Nephron progenitor cell (in vitro differentiated cells): ENCODE data around the gene HYDIN.
"Not testable (repeated sequence)": the region's sequence is repeated elsewhere in the genome, so short reads cannot be mapped to it uniquely, and the experiment has no call there.

ENCODE experiments used
- DNase-seq: peaks from one replicate; pipeline ENCODE4 v3.0.0; 2021
- H3K27ac Mint-ChIP-seq: 2 replicates; pipeline ENCODE4 v1.8.0; 2021; ENCODE audit warnings: mild to moderate bottlenecking, moderate library complexity, mixed read lengths
- H3K27me3 Mint-ChIP-seq: 2 replicates; pipeline ENCODE4 v1.8.0; 2021; ENCODE audit warnings: mild to moderate bottlenecking, low read depth, mixed read lengths; ENCODE audit not compliant: poor library complexity
- H3K36me3 Mint-ChIP-seq: 2 replicates; pipeline ENCODE4 v1.8.0; 2021; ENCODE audit warnings: low read depth, mixed read lengths
- H3K4me1 Mint-ChIP-seq: 2 replicates; pipeline ENCODE4 v1.8.0; 2021; ENCODE audit warnings: mixed read lengths
- H3K4me3 Mint-ChIP-seq: 2 replicates; pipeline ENCODE4 v1.8.0; 2021; ENCODE audit warnings: mild to moderate bottlenecking, moderate library complexity, mixed read lengths
- H3K9me3 Mint-ChIP-seq: 2 replicates; pipeline ENCODE4 v1.8.0; 2021; ENCODE audit warnings: mild to moderate bottlenecking, moderate library complexity, mixed read lengths

HYDIN gene

DNA sequence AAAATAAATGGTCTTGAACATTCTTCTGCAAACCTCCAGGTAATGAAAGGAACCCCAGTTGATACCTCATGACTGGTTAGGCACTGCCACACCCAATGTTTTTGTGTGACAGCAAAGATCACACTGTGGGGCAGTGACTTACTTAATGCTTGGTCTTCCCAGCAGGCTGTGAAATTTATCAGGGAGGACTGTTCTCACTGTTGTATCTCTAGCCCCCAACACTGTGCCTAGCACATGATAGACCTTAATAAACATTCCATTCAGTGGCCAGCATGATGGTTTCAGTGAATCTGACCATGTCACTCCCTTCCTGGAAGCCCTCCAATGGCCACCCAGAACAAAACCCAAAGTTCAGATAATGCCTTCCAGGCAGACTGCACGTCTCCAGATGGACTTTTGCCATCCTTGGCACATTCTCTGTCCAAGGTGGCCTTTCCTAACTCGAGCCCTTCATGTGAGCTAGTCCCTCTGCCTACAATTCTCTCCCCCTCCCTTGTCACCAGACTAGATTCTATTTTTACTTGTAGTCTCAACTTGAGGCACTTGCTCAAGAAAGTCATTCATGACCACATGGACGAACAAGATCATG lies 206.6 kb downstream of the HYDIN start:
- H3K4me1 Mint-ChIP-seq, H3K9me3 Mint-ChIP-seq, H3K36me3 Mint-ChIP-seq, H3K4me3 Mint-ChIP-seq, DNase-seq, H3K27ac Mint-ChIP-seq, H3K27me3 Mint-ChIP-seq: not testable (repeated sequence)

DNA sequence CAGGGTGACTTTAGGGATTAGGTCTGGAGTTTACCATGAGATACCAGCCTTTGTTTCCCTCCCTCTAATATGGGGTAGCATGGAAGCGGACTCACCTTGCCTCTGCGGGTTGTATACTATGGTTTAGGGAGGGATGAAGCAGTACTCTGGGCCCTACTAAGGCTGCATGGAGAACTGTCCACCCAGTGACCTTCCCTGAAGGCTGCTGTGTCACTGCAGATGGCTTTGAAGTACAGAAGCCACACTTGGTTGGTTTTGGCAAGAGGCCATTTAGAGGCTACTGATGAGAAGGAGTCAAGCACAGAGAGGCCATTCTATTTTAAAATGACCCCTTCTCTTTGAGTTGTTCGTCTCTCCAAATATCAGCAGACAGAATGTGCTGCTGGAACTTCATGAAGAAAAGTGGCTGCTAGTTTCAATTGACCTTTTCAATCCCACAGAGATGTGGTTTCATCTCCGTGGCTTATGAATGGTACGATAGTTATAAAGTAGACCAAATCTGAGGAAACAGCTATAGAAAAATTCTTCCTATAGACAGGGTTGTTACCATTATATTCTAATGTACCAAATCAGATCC lies 208.5 kb downstream of the HYDIN start:
- H3K4me1 Mint-ChIP-seq, H3K27ac Mint-ChIP-seq, H3K36me3 Mint-ChIP-seq, DNase-seq, H3K27me3 Mint-ChIP-seq, H3K4me3 Mint-ChIP-seq, H3K9me3 Mint-ChIP-seq: not testable (repeated sequence)

DNA sequence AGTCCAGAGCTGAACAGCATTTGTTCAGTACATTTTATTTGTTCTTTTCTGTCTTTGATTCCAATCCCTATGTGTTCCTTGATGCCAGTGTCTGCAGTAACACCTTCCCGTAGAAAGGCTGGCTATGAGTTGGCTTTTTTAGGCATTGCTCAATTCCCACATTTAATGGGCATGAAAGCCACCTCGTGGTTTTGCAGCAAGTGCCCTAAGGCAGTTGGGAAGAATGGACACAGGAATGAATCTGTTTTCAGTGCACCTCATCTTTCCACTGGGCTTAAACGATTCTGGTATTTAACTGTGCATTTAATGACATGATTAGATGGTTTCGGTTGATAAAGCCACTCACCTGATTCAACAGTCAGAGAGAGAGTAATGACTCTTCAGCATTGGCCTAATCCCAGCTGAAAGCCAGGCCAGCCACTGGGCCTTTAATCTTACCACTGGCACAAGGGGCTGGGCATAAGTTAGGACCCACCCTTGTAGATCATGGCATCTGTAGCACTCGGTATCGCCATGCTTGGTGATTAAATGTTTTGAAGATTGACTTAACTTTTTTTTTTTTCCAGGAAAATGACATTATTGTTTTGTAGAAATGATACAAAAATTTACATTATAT lies 211.3 kb downstream of the HYDIN start:
- H3K4me1 Mint-ChIP-seq, H3K36me3 Mint-ChIP-seq, H3K4me3 Mint-ChIP-seq, H3K27me3 Mint-ChIP-seq, H3K27ac Mint-ChIP-seq, H3K9me3 Mint-ChIP-seq, DNase-seq: not testable (repeated sequence)

DNA sequence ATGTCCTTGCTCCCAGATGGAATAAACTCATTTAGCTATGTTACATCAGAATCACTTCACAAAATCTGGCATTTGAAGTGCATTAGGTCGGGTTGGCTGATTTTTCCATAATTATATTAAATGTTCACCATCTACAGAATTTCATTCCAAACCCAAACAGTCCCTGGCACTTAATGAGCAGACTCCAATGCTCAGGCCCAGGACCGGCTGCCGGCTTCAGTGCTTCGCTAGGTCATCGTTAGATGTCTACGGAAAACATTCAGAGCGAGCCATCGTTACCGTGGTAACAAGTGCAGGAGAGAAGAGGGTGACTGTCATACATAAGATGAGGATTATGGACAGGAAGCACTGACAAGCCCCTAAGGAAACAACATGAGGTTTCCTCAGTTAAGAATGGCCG lies 215.1 kb downstream of the HYDIN start:
- H3K36me3 Mint-ChIP-seq, DNase-seq, H3K4me1 Mint-ChIP-seq, H3K4me3 Mint-ChIP-seq, H3K27ac Mint-ChIP-seq, H3K9me3 Mint-ChIP-seq, H3K27me3 Mint-ChIP-seq: not testable (repeated sequence)

DNA sequence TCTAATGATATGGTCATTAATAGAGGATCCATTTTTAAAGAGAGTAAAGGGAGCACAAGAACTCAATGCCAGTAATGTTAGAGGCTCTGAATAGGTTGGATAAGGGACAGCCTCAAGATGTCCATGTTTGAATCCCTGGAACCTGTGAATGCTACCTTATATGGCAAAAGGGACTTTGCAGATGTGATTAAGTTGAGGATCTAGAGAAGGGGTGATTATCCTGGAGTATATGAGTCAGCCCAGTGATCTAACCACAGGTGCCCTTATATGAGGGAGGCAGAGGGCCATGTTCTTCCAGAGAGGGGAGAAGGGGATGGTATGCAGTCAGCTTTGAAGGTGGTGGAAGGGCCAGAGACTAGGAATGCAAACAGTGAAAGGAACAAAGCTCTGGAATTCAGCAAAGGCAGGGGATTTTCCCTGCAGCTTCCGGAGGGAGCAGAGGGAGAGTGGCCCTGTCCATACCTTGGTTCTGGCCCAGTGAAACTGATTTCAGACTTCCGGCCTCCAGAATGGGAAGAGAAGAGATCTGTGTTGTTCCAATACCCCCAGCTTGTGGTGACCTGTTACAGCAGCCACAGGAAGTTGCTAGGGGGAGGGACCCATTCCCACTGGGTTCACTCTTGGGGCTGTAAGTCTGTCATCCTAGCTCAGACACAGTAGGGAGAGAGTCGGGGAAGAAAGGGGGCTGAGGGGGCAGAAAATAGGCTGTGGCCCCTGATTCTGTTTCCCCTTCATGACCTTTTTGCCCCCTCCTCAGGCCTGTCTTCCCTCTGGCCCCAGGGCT lies 220.9 kb downstream of the HYDIN start:
- not testable (repeated sequence) for H3K4me3 Mint-ChIP-seq, H3K9me3 Mint-ChIP-seq, DNase-seq, H3K36me3 Mint-ChIP-seq, H3K27me3 Mint-ChIP-seq, H3K4me1 Mint-ChIP-seq
- peak overlapping the region; percentile 80 for H3K27ac Mint-ChIP-seq

DNA sequence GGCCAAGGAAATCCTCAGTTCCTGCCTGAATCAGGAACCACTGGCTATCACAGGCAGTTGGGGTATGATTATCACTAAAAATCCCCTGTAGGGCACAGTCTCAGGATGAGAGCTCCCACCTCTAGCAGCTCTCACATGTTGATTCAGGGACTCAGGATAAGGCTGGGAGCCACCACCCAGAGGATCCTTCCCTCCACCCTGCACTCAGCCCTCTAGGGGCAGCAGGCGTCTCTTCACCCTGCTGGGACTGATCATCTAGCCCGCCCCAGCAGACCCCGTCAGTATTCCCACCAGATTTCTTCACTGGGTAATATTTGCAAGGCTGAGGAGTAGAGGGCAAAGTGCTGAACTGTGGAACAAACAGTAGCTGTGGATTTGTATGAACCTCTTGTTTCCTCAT lies 224.0 kb downstream of the HYDIN start:
- H3K4me1 Mint-ChIP-seq, H3K4me3 Mint-ChIP-seq, DNase-seq, H3K27ac Mint-ChIP-seq, H3K36me3 Mint-ChIP-seq, H3K9me3 Mint-ChIP-seq, H3K27me3 Mint-ChIP-seq: not testable (repeated sequence)

DNA sequence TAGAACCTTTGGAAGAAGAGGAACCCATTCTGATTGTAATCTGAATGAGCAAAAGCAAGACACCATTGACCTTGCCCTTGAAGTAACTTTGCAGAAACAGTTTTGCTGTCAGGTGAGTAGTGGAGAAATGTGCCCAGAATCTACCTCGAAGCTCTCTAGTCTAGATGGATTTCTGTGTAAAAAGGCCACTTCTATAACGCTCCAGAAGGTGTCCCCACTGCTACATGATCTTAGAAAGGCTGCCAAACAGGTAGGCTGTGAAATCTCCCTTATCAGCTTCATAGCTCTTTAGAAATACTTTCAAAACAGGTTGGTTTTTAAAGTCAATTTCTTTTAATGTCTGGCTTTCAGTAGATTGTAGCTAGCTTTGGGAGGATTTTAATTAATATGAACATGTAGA lies 230.8 kb downstream of the HYDIN start:
- H3K9me3 Mint-ChIP-seq, DNase-seq, H3K4me3 Mint-ChIP-seq: not testable (repeated sequence)

DNA sequence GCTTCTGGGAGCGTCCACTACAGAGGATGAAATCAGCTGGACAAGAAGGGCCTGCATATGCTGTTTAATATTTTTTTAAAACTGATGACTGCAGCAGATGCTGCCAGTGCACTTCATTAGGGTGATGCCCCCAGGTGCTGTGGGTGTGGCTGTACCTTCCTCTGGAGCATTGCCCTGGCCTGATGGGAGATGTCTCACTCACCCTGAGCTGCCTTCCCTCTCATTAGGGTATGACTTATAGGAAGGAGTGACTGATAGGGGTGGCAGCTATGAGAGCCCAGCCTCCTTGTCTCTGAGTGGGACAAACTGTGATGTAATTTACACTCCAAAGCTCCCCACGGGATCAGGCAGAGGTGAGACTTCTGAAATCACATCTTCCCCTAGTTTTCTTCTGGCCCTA lies 234.7 kb downstream of the HYDIN start:
- not testable (repeated sequence) for H3K4me3 Mint-ChIP-seq, H3K27me3 Mint-ChIP-seq, H3K27ac Mint-ChIP-seq, H3K36me3 Mint-ChIP-seq, DNase-seq, H3K9me3 Mint-ChIP-seq, H3K4me1 Mint-ChIP-seq

More for the DNA sequence above, 230.8 kb downstream of the HYDIN start:
- not testable (repeated sequence) for H3K27ac Mint-ChIP-seq, H3K36me3 Mint-ChIP-seq, H3K27me3 Mint-ChIP-seq, H3K4me1 Mint-ChIP-seq

DNA sequence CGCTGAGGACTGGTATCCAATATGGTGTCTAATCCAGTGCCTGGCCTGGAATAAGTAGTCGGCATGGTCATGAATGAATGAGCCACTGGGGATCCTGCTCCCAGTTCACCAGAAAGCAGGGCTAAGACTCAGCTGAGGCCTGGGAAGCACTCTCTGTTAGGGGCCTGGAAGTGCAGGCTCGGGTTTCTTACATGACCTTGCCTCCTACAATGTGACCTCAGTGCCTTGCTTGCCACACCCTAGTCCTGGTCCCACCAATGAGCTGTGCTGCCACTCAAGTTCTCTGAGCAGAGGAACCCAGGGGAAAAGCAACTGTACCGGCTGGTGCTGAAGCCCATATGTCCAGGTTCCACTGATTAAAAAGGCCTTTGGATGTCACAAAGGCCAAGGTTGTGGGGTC lies 238.0 kb downstream of the HYDIN start:
- not testable (repeated sequence) for H3K9me3 Mint-ChIP-seq, DNase-seq, H3K27me3 Mint-ChIP-seq, H3K27ac Mint-ChIP-seq, H3K36me3 Mint-ChIP-seq, H3K4me1 Mint-ChIP-seq, H3K4me3 Mint-ChIP-seq

DNA sequence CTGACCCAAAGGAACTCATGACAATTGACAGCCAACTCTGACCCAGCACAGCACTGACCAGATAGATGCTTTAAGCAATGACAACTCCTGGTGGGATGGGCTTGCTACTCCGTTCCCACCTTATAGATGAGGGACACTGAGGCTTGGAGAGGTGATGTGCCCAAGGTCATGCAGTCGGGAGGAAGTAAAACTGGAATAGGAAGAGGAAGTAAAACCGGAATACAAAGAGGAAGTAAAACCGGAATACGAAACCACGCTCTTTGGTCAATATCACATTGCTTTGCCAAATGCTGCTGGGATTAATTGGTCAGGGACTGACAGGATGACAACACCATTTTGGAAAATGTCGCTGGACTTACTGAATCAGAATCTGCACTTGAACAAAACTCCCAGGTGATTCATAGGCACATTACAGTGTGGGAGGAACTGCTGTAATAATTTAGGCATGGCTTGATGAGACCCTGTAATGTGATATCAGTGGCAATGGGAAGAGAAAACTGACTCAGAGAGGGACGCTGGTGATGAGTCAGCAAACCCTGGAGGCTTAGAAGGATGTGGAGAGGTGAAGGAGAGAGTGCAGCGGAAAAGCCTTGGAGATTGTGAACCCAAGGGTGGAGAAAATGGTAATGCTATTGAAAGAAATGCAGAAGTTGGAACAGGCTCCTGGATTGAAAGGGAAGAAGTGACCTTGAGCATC lies 243.4 kb downstream of the HYDIN start:
- H3K36me3 Mint-ChIP-seq, H3K27me3 Mint-ChIP-seq, H3K4me1 Mint-ChIP-seq, DNase-seq, H3K9me3 Mint-ChIP-seq, H3K27ac Mint-ChIP-seq, H3K4me3 Mint-ChIP-seq: not testable (repeated sequence)

DNA sequence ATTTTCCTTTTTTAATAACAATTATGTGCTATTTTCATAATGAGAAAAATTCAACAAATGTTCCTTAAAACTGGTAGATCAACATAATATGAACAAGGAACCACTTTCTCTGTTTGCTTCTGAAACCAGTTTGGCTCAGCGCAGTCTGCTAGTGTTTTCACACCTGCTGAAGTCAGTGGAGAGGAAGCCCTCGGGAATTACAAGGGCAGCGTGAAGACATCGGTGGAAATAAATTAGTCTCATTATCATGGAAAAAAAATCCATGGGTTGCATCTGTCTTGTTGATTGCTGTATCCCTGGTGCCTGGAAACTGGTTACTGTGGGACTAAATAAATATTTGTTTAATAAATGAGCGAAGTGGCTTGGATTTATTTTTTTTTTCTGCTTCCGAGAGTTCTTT lies 245.8 kb downstream of the HYDIN start:
- not testable (repeated sequence) for DNase-seq, H3K27me3 Mint-ChIP-seq, H3K4me1 Mint-ChIP-seq, H3K27ac Mint-ChIP-seq, H3K36me3 Mint-ChIP-seq, H3K4me3 Mint-ChIP-seq, H3K9me3 Mint-ChIP-seq

DNA sequence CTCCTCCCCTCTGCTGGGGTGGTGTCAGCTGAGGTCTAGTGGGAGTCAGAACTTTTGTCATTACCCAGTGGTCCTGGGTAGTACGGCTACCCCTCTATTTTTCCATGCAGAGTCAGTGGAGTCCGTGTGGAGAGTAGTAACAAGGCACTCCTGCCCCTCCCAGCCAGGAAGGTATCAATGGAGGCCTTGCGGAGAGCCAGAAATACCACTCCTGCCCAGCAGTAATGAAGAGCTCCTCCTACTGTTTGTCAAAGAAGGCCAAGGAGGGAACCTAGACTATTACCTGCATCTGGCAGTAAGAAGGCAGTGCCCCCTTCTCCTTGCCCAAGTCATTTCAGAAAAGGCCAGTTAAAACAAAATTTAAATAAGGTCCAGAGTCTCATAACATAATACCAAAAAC lies 262.2 kb downstream of the HYDIN start:
- not testable (repeated sequence) for H3K9me3 Mint-ChIP-seq, H3K4me3 Mint-ChIP-seq, H3K27ac Mint-ChIP-seq, H3K4me1 Mint-ChIP-seq, H3K27me3 Mint-ChIP-seq, H3K36me3 Mint-ChIP-seq, DNase-seq

DNA sequence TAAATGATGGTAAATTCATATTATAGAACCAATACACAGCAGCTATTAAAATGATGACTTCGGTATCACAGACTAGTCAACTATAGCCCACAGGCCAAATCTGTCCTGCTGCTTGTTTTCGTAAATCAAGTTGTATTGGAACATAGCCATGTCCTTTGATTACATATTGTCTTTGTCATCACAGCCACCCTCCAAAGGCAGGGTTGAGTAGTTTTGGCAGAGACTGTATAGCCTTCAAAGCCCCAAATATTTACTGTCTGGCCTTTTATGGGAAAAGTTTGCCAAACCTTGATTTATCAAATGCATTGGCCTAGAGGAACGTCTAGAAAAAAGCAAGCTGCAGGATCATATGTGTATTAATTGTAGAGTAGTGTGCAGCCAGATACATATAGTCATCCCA lies 270.4 kb downstream of the HYDIN start:
- DNase-seq, H3K27me3 Mint-ChIP-seq, H3K36me3 Mint-ChIP-seq, H3K4me1 Mint-ChIP-seq, H3K4me3 Mint-ChIP-seq, H3K9me3 Mint-ChIP-seq, H3K27ac Mint-ChIP-seq: not testable (repeated sequence)

DNA sequence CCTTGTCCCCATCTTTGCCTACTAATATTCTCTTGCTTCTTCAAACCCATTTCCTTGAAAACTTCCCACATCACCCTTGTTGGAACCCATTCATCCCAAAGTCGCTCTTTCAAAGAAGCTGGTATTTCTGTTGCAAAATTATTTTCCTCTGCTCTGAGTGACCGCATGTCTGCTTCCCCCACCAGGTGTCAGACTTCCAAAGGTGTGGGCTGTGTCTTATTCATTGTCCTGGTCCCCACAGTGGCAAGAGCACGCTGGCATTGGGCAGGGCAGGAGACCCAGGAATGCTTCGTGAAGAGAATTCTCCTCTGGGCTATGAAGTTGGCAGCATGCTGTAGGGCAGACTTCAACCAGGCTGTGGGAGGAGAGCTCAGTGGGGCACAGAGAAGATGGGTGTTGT lies 275.6 kb downstream of the HYDIN start:
- H3K27me3 Mint-ChIP-seq, H3K4me1 Mint-ChIP-seq, H3K4me3 Mint-ChIP-seq, H3K9me3 Mint-ChIP-seq, H3K36me3 Mint-ChIP-seq, H3K27ac Mint-ChIP-seq, DNase-seq: not testable (repeated sequence)
